ENCODE results near the gene ABHD17C.

The ABHD17C gene

GRCh38 chr15:80791004-80791403 is 95.9 kb downstream of the ABHD17C start:
- TF ChIP-seq CTCF (IDR thresholded peaks at IDR 0.05; ENCODE audit: unreplicated experiment in 3 of 3): no peak
- no peaks in the 10 kb centered on the region for H3K9me3 Mint-ChIP-seq
- H3K4me3 Mint-ChIP-seq: no peak overlapping the region
- no peak overlapping the region for H3K27ac Mint-ChIP-seq
- no peaks in the 10 kb centered on the region for H3K36me3 Mint-ChIP-seq (ENCODE audit: low read depth)
- H3K27me3 Mint-ChIP-seq (ENCODE audit: low read depth): peaks cover 15% of the 10 kb centered on the region
- H3K4me1 Mint-ChIP-seq: no peaks in the 10 kb centered on the region

GRCh38 chr15:80796407-80796806 is 101.3 kb downstream of the ABHD17C start:
- Mint-ChIP-seq H3K27me3 (ENCODE audit: low read depth) (peaks cover 18% of the 10 kb centered on the region), H3K4me3 (no peak overlapping the region), H3K4me1 (no peaks in the 10 kb centered on the region), H3K9me3 (no peaks in the 10 kb centered on the region), H3K27ac (no peak overlapping the region), H3K36me3 (ENCODE audit: low read depth) (no peaks in the 10 kb centered on the region)
- no peak for TF ChIP-seq CTCF (IDR thresholded peaks at IDR 0.05; ENCODE audit: unreplicated experiment in 3 of 3)

GRCh38 chr15:80798911-80799310 is 103.8 kb downstream of the ABHD17C start:
- Mint-ChIP-seq H3K4me1 (no peaks in the 10 kb centered on the region), H3K9me3 (no peaks in the 10 kb centered on the region), H3K27ac (no peak overlapping the region), H3K27me3 (ENCODE audit: low read depth) (peaks cover 21% of the 10 kb centered on the region), H3K36me3 (ENCODE audit: low read depth) (no peaks in the 10 kb centered on the region), H3K4me3 (no peak overlapping the region)
- no peak for TF ChIP-seq CTCF (IDR thresholded peaks at IDR 0.05; ENCODE audit: unreplicated experiment in 3 of 3)

GRCh38 chr15:80800067-80800466 is 105.0 kb downstream of the ABHD17C start:
- no peak overlapping the region for H3K4me3 Mint-ChIP-seq
- H3K27ac Mint-ChIP-seq: no peak overlapping the region
- TF ChIP-seq CTCF (IDR thresholded peaks at IDR 0.05; ENCODE audit: unreplicated experiment in 3 of 3): no peak
- peaks cover 25% of the 10 kb centered on the region for H3K27me3 Mint-ChIP-seq (ENCODE audit: low read depth)
- no peaks in the 10 kb centered on the region for H3K9me3 Mint-ChIP-seq
- H3K4me1 Mint-ChIP-seq: no peaks in the 10 kb centered on the region
- H3K36me3 Mint-ChIP-seq (ENCODE audit: low read depth): no peaks in the 10 kb centered on the region

GRCh38 chr15:80801891-80802680 is 107.0 kb downstream of the ABHD17C start:
- Mint-ChIP-seq H3K27ac (no peak overlapping the region), H3K4me1 (no peaks in the 10 kb centered on the region), H3K27me3 (ENCODE audit: low read depth) (peaks cover 21% of the 10 kb centered on the region), H3K9me3 (no peaks in the 10 kb centered on the region), H3K4me3 (no peak overlapping the region), H3K36me3 (ENCODE audit: low read depth) (no peaks in the 10 kb centered on the region)
- no peak for TF ChIP-seq CTCF (IDR thresholded peaks at IDR 0.05; ENCODE audit: unreplicated experiment in 3 of 3)

Measured in nephron (organoid).